Caki2 (cell line): Measurements from ENCODE around the gene GRHL3. TPM values are rescaled to one million over a fixed set of nuclear protein-coding genes. Genes with fewer than 3 reads are reported as not detected.

Experiments used
- DNase-seq: peaks from one replicate; pipeline ENCODE4 v3.0.0-alpha.2; 2015; ENCODE audit warnings: low read depth
- in situ Hi-C: cut with HindIII; loops from 2 replicates; pipeline ENCODE4 v1.10.0; 2016; ENCODE audit warnings: low sequenced_read_pairs, low pct_unique_long_range_greater_than_20kb, mixed read lengths
- total RNA-seq: library from RNA; depleted of rRNA; stranded (reverse); fragments of >200 nt; shearing (Covaris generic); gene quantifications from 2 replicates; pipeline ENCODE4 v1.2.3, GENCODE V29; 2014; ENCODE audit warnings: low replicate concordance

The GRHL3 gene
- total RNA-seq, 1 experiment from 2014 or later = 0.03 TPM

DNA sequence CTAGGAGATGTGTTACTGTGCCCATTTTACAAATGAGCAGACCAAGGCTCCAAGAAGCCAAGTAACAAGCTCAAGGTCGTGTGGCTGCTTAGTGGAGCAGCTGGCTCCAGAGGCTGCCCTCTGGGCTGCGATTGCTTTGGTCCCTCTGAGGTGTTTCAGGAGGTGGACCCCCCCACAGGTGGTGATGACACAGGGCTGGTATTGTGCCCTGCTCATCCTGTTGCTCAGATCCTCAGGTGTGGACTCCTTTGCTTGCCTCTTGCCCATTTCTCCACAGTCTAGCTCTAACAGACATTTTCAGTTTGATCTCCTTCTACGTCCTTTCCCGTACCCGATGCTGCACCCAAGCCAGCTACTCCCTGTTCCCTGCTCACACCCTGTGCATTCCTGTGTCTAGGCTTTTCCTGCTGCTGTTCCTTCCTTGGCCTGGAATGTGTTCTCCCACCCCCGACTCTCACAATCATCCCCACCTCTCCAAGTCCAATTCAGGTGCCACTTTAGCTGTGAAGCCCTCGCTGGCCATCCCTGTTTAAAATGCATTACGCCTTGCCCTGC, 28.1 kb upstream of the GRHL3 start:
- DNase-seq = no peak
- in situ Hi-C loops = no loop called here

- no peak for DNase-seq
- in situ Hi-C loops = no loop called here
Observed at GRCh38 chr1:24292103-24292502, 27.1 kb upstream of the GRHL3 start.

- no peak for DNase-seq
- in situ Hi-C loops = no loop called here
Observed at GRCh38 chr1:24292887-24293286, 26.3 kb upstream of the GRHL3 start.

- in situ Hi-C loops = no loop called here
- DNase-seq = no peak
Observed at GRCh38 chr1:24293392-24294227, 25.5 kb upstream of the GRHL3 start.

DNA sequence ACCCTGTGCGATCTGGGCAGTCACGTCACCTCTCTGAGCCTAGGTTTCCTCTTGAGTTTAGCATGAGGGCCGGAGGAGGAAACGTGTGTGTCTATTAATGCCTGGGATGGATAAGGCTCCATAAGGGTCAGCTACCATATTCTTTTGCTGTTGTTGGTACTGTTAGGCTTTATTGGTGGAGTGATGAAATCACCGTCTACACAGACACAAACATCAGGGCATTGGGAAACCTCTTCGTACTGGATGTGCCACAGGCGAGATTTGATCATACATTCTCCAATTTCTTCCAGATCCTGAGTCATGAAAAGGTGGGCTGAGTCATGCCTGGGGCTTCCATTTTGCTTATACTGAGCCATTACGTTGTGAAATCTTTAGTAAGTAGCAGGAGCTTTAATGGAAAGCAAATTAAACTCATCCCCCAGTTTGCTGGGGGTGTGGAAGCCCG, 24.9 kb upstream of the GRHL3 start:
- in situ Hi-C loops = no loop called here
- DNase-seq = no peak

- DNase-seq = peak; percentile 99
Observed at GRCh38 chr1:24294716-24295371, 24.3 kb upstream of the GRHL3 start.

GRCh38 chr1:24295535-24295934, 23.6 kb upstream of the GRHL3 start:
- no peak for DNase-seq

More at GRCh38 chr1:24294716-24295371, 24.3 kb upstream of the GRHL3 start:
- in situ Hi-C loops = no loop called here

DNA sequence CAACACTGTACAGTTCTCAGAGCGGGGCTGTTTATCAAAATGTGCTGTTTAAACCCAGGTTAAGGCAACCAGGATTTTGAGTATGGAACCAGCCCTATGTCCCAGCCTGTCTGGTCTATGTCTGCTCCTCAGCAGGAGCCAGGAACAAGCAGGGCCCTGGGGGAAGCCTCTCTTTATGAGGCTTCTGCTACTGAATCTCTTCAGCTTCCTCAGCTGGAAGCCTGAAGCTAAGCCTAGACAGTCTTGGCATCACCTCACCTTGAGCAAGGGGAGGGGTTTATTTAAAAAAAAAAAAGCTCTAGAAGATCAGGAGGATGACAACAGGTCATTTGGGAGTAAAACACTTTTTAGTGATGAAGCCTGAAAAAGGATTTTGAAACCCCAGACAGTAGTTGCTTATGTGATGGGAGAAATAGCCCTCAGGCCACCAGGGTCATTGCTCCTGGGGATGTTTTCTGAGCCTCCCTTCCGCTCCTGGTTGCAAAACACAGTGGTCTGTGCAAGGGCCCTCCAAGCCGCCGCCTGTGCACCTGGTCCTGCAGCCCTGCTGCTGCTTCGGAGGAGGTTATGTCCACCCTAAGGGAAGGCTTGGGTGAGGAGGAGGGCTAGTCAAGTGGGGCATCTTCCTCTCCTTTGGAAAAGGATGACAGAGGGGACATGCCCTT, 21.8 kb upstream of the GRHL3 start:
- DNase-seq = no peak
- in situ Hi-C loops = no loop called here

More at GRCh38 chr1:24295535-24295934, 23.6 kb upstream of the GRHL3 start:
- in situ Hi-C loops = no loop called here

GRCh38 chr1:24297852-24298232, 21.3 kb upstream of the GRHL3 start:
- no peak for DNase-seq
- in situ Hi-C loops = no loop called here

- in situ Hi-C loops = no loop called here
- DNase-seq = no peak
Observed at GRCh38 chr1:24298606-24299005, 20.6 kb upstream of the GRHL3 start.

DNA sequence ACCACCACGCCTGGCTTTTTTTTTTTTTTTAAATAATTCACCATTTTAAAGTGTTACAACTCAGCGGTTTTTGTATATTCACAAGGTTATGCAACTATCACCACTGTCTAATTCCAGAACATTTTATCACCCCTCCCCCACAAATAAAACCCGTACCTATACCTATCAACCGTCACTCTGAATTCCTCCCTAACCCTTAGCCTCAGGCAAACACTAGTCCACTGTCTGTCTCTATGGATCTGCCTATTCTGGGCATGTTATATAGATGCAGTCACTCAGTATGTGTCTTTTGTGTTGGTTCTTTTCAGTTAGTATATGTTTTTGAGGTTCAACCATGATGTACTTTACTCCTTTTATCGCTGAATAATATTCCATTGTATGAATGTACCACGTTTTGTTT, 19.3 kb upstream of the GRHL3 start:
- in situ Hi-C loops = no loop called here
- no peak for DNase-seq

DNA sequence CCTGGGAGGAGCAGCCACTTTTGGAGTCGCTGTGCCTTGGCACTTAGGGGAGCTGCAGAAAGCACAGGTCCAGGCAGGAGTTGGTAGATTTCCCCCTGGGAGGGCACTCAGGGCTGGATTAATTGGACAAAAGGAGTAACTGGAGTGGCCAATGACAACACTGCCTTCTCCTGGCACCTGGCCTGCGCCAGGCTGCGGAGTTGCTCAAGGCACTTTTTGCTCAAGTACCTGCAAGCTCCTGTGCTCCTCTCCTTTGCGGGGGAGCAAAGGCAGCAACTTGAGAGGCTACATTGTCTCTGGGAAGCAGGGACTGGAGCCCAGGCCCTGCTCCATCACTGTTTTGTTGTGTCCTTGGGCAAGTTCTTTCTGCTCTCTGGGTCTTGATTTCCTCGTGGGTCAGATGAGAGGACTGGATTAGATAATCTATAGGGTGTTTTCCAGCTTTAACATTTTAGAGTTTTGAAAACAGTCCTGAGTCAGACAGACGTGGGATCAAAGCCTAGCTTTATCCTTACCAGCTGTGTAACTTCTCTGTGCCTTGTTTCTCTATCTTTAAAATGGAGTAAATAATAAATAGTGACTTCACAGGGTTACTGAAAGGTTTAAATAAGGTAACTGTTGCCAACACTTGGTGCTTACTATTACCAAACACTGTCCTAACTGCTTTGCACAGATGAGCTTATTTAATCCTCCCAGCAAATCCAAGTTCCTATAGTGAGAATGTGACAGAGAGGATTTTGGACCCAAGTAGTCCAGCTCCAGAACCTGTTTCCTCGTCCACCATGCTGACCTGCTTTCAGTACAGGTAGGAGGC, 18.0 kb upstream of the GRHL3 start:
- in situ Hi-C loops = no loop called here
- DNase-seq = no peak

GRCh38 chr1:24301785-24302175, 17.4 kb upstream of the GRHL3 start:
- DNase-seq = no peak
- in situ Hi-C loops = no loop called here

DNA sequence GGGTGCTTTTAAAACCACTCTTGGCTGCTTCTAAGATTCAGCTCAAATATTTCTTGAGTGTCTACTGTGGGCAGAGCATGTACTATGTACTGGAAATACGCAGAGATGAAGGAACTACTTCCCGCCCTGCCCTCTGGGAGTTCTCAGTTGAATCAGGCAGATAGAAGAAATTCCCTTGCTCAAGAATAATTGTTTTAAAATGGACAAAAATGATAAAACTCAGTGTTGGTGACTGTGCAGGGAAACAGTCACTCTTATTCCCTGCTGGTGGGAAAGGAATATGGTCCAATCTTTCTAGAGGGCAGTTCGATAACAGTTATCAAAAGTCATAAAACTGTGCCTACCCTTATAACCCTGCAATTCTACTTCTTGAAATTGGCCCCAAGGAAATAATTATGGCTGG, 16.9 kb upstream of the GRHL3 start:
- in situ Hi-C loops = no loop called here
- no peak for DNase-seq

GRCh38 chr1:24303600-24303999, 15.6 kb upstream of the GRHL3 start:
- no peak for DNase-seq
- in situ Hi-C loops = no loop called here

GRCh38 chr1:24304763-24305162, 14.4 kb upstream of the GRHL3 start:
- in situ Hi-C loops = no loop called here
- DNase-seq = no peak

DNA sequence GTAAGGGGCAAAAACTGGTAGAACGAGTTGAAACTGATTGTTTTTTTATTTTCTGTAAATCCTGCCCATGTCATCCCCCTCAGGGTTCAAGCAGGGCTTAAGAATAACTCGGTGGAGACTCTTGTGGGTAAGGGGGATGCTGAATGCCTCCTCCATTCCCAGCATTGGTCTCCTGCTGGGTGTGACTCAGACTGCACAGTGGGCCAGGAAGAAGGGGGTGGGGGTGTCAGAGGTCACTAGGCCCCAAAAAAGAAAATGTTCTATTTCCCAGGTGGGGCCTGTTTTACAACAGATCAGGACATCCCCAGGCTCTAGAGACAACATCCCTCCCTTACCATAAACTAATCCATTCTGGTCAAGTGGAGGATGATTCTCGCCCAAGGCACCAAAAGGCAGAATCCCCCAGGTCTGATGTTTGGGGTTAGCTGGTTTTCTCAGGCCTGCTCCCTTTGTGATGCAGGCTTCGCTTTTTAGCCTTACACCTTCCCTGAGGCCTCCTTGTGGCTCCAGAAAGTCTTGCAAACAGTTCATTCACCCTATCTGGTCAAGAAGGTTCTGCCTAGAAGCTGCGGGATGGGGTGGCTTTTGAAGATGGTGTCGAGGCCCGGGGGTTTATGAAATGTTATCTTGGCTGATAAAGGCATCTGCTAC, 10.7 kb upstream of the GRHL3 start:
- no peak for DNase-seq
- in situ Hi-C loops = no loop called here
